Kidney (tissue), 14 donors: ENCODE data around the gene CEACAM16. TPM values are rescaled to one million over a fixed set of nuclear protein-coding genes. Genes with fewer than 3 reads are reported as not detected.

Experiments used
- DNase-seq, 5 donors: peaks; one replicate each; pipeline ENCODE4 v3.0.0-alpha.2; 2013 to 2020
- FAIRE-seq: peaks from 2 replicates; lab custom pipeline; 2012; peaks lifted over from hg19 to GRCh38; lab: Jason Lieb, UNC
- H3K27ac ChIP-seq, 2 donors: one replicate each; pipeline ENCODE4 v1.7.0; 2013; ENCODE audit warnings: low read depth in 2 of 2, low read length in 2 of 2, inconsistent platforms in 1 of 2
- H3K27me3 ChIP-seq: one replicate; pipeline ENCODE4 v1.7.1; 2013; ENCODE audit warnings: low read length, inconsistent platforms; ENCODE audit not compliant: control insufficient read depth, insufficient read depth
- H3K36me3 ChIP-seq, 3 donors: one replicate each; pipeline versions ENCODE4 v1.7.0 to v1.7.1; 2013; ENCODE audit warnings: low read length in 3 of 3, control low read depth in 1 of 3, inconsistent platforms in 1 of 3; ENCODE audit not compliant: insufficient read depth in 3 of 3, control insufficient read depth in 2 of 3
- H3K4me1 ChIP-seq, 3 donors: one replicate each; pipeline versions ENCODE4 v1.7.0 to v1.7.1; 2013; ENCODE audit warnings: low read length in 3 of 3, inconsistent platforms in 1 of 3, low read depth in 1 of 3; ENCODE audit not compliant: control insufficient read depth in 2 of 3, insufficient read depth in 2 of 3
- H3K4me3 ChIP-seq, 3 donors: one replicate each; pipeline versions ENCODE4 v1.7.0 to v1.8.1; 2013; ENCODE audit warnings: low read length in 3 of 3, control low read depth in 1 of 3, inconsistent platforms in 1 of 3
- H3K9ac ChIP-seq, 3 donors: one replicate each; pipeline versions ENCODE4 v1.7.0 to v1.7.1; 2013; ENCODE audit warnings: low read length in 3 of 3, control low read depth in 1 of 3, inconsistent platforms in 1 of 3
- H3K9me3 ChIP-seq, 3 donors: one replicate each; pipeline versions ENCODE4 v1.7.0 to v1.7.1; 2013; ENCODE audit warnings: low read length in 3 of 3, control low read depth in 1 of 3, inconsistent platforms in 1 of 3; ENCODE audit not compliant: control insufficient read depth in 2 of 3, insufficient read depth in 1 of 3
- intact Hi-C: fragments of 100-400 bp; cut with DNase I; formaldehyde crosslinking; loops from one replicate; pipeline ENCODE4 v1.11.1; 2022
- microRNA-seq: library from miRNA; unstranded; fragments of <30 nt; microRNA quantifications from one replicate; pipeline ENCODE4 v1.2.0, GENCODE V29; 2020
- polyA plus RNA-seq: library from polyadenylated mRNA; stranded (reverse); fragments of 350-450 nt; fragmentation: Illumina TruSeq; extraction: RNeasy Lipid Tissue Mini Kit (QIAGEN cat#74804); gene quantifications from one replicate; pipeline ENCODE4 v1.2.3, GENCODE V29; 2014; ENCODE audit warnings: low read depth, low replicate concordance; ENCODE audit not compliant: insufficient read depth
- total RNA-seq: library from RNA; stranded (reverse); fragmentation: NEBNext Ultra II Directional; extraction: Animal tissue kit (Norgen Biotek cat#: 25700); gene quantifications from one replicate; pipeline ENCODE4 v1.2.1, GENCODE V29; 2021
- TF ChIP-seq, protein P1 (sequence below): IDR thresholded peaks from 3 replicates; pipeline ENCODE4 v1.5.1; 2012; ENCODE audit warnings: mild to moderate bottlenecking, moderate library complexity, borderline replicate concordance; ENCODE audit not compliant: insufficient read depth; ENCODE audit errors: extremely low read depth
- donor health status: control.
- donor health status: control.
- donor health status: control.
- donor health status: control.
- donor health status: control.
- donor health status: DM: yes; HTN: yes; CAD: no.
- donor health status: Normal renal cell carcinoma (clear cell type).

Gene CEACAM16
- total and polyA plus RNA-seq, 2 donors from 2014 or later: not detected

GRCh38 chr19:44758596-44758995 lies 59.6 kb downstream of the CEACAM16 start:
- H3K36me3 ChIP-seq: peaks cover 0 to 15% (median 8%) of the 10 kb centered on the region in 3 donors
- no peak for FAIRE-seq

DNA sequence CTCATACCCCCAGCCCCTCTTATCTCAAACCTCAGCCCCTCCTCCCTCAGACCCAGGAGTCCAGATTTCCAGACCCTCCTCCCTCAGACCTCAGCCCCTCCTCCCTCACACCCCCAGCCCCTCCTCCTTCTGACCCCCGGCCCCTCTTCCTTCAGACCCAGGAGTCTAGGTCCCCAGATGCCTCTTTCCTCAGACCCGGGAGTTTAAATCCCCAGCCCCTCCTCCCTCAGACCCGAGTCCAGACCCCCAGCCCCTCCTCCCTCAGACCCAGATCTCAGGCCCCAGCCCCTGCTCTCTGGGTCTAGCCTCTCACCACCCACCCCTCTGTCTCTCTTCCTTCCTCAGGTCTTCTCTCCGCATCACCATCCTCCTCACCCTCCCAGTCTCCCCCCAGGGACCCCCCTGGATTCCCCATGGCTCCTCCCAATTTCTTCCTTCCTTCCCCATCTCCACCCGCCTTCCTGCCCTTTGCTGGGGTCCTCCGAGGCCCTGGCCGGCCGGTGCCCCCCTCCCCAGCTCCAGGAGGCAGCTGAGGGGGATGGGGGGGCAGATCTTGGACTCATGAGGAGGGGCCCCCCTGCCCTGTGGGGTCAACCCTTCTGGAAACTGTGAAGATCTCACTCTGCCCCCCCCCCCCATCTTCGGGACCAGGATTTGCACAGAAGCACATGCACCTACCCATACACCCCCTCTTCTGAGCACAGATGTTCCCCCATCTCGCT lies 60.3 kb downstream of the CEACAM16 start:
- Histone ChIP-seq H3K27ac (no peak overlapping the region), H3K4me3 (no peak overlapping the region)

More at GRCh38 chr19:44758596-44758995, 59.6 kb downstream of the CEACAM16 start:
- H3K9me3 ChIP-seq: no peaks in the 10 kb centered on the region
- peak overlapping the region in 1 of 3 donors; percentile 55 for H3K9ac ChIP-seq
- peaks cover 0 to 33% (median 11%) of the 10 kb centered on the region in 3 donors for H3K4me1 ChIP-seq
- no peaks in the 10 kb centered on the region for H3K27me3 ChIP-seq
- intact Hi-C loops: no loop called here
- peak; percentile 53 to 88 (median 69) for DNase-seq
- TF ChIP-seq, protein P1, sequence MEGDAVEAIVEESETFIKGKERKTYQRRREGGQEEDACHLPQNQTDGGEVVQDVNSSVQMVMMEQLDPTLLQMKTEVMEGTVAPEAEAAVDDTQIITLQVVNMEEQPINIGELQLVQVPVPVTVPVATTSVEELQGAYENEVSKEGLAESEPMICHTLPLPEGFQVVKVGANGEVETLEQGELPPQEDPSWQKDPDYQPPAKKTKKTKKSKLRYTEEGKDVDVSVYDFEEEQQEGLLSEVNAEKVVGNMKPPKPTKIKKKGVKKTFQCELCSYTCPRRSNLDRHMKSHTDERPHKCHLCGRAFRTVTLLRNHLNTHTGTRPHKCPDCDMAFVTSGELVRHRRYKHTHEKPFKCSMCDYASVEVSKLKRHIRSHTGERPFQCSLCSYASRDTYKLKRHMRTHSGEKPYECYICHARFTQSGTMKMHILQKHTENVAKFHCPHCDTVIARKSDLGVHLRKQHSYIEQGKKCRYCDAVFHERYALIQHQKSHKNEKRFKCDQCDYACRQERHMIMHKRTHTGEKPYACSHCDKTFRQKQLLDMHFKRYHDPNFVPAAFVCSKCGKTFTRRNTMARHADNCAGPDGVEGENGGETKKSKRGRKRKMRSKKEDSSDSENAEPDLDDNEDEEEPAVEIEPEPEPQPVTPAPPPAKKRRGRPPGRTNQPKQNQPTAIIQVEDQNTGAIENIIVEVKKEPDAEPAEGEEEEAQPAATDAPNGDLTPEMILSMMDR: no peak
- H3K4me3 ChIP-seq: peak overlapping the region; percentile 4 to 42 (median 39)
- peak overlapping the region; percentile 70 to 80 for H3K27ac ChIP-seq

More for the DNA sequence above, 60.3 kb downstream of the CEACAM16 start:
- TF ChIP-seq, protein P1: no peak
- DNase-seq (no peak), FAIRE-seq (no peak)
- peaks cover 0 to 15% (median 8%) of the 10 kb centered on the region in 3 donors for H3K36me3 ChIP-seq
- peaks cover 0 to 31% (median 11%) of the 10 kb centered on the region in 3 donors for H3K4me1 ChIP-seq
- intact Hi-C loops: no loop called here
- no peak overlapping the region for H3K9ac ChIP-seq
- H3K27me3 ChIP-seq: no peaks in the 10 kb centered on the region
- H3K9me3 ChIP-seq: no peaks in the 10 kb centered on the region

Small RNAs within 50 kb of the gene (microRNA-seq; reads per million reads assigned to microRNA genes)
- gene MIR4531 (not detected), gene MIR8085 (not detected)

Other genes with a start within 250 kb of the CEACAM16 start
- gene ZNF180, start 198.6 kb upstream of the CEACAM16 start, total RNA-seq: 10.3 TPM
- gene ZNF180, start 198.6 kb upstream of the CEACAM16 start, polyA plus RNA-seq: 3.4 TPM
- not detected for gene CEACAM20, start 169.5 kb upstream of the CEACAM16 start, total RNA-seq
- not detected for gene CEACAM20, start 169.5 kb upstream of the CEACAM16 start, polyA plus RNA-seq
- not detected for gene IGSF23, start 85.6 kb upstream of the CEACAM16 start, total RNA-seq
- not detected for gene IGSF23, start 85.6 kb upstream of the CEACAM16 start, polyA plus RNA-seq
- 36.4 TPM for gene PVR, start 55.2 kb upstream of the CEACAM16 start, total RNA-seq
- 20.7 TPM for gene PVR, start 55.2 kb upstream of the CEACAM16 start, polyA plus RNA-seq
- gene CEACAM19, start 27.7 kb upstream of the CEACAM16 start, total RNA-seq: 5.1 TPM
- gene CEACAM19, start 27.7 kb upstream of the CEACAM16 start, polyA plus RNA-seq: 5.5 TPM
- gene BCL3, start 49.6 kb downstream of the CEACAM16 start, total RNA-seq: 86.8 TPM
- 23.2 TPM for gene BCL3, start 49.6 kb downstream of the CEACAM16 start, polyA plus RNA-seq
- gene CBLC, start 78.7 kb downstream of the CEACAM16 start, total RNA-seq: 11.5 TPM
- 8.2 TPM for gene CBLC, start 78.7 kb downstream of the CEACAM16 start, polyA plus RNA-seq
- 748 TPM for gene BCAM, start 110.0 kb downstream of the CEACAM16 start, total RNA-seq
- 671 TPM for gene BCAM, start 110.0 kb downstream of the CEACAM16 start, polyA plus RNA-seq
- 110 TPM for gene NECTIN2, start 147.1 kb downstream of the CEACAM16 start, total RNA-seq
- gene NECTIN2, start 147.1 kb downstream of the CEACAM16 start, polyA plus RNA-seq: 111 TPM
- 45.4 TPM for gene TOMM40, start 192.1 kb downstream of the CEACAM16 start, total RNA-seq
- gene TOMM40, start 192.1 kb downstream of the CEACAM16 start, polyA plus RNA-seq: 51.5 TPM
- gene APOE, start 206.6 kb downstream of the CEACAM16 start, total RNA-seq: 122 TPM
- 2,837 TPM for gene APOE, start 206.6 kb downstream of the CEACAM16 start, polyA plus RNA-seq
- 11.8 TPM for gene APOC1, start 215.5 kb downstream of the CEACAM16 start, total RNA-seq
- gene APOC1, start 215.5 kb downstream of the CEACAM16 start, polyA plus RNA-seq: 16.7 TPM
- gene APOC4, start 243.1 kb downstream of the CEACAM16 start, total RNA-seq: not detected
- not detected for gene APOC4, start 243.1 kb downstream of the CEACAM16 start, polyA plus RNA-seq
- gene APOC2, start 246.9 kb downstream of the CEACAM16 start, total RNA-seq: 1.6 TPM
- 25.0 TPM for gene APOC2, start 246.9 kb downstream of the CEACAM16 start, polyA plus RNA-seq